Measurements from ENCODE around the gene SCARF2.

The SCARF2 gene

GRCh38 chr22:20431511-20432192, 6.0 kb downstream of the SCARF2 start:
- in situ Hi-C loops (cut with MboI; ENCODE audit: low pct_unique_long_range_greater_than_20kb, low sequenced_read_pairs), result no loop called here
- no peak for DNase-seq

- peak; percentile 26 for DNase-seq
These were observed 6.7 kb downstream of the SCARF2 start for GRCh38 chr22:20430720-20431510.

GRCh38 chr22:20430101-20430719, 7.4 kb downstream of the SCARF2 start:
- no peak for DNase-seq
- in situ Hi-C loops (cut with MboI; ENCODE audit: low pct_unique_long_range_greater_than_20kb, low sequenced_read_pairs), result no loop called here

More at GRCh38 chr22:20430720-20431510, 6.7 kb downstream of the SCARF2 start:
- in situ Hi-C loops (cut with MboI; ENCODE audit: low pct_unique_long_range_greater_than_20kb, low sequenced_read_pairs), result no loop called here

GRCh38 chr22:20429254-20430100, 8.1 kb downstream of the SCARF2 start:
- in situ Hi-C loops (cut with MboI; ENCODE audit: low pct_unique_long_range_greater_than_20kb, low sequenced_read_pairs), result no loop called here
- DNase-seq, result peak; percentile 53

- DNase-seq, result no peak
- in situ Hi-C loops (cut with MboI; ENCODE audit: low pct_unique_long_range_greater_than_20kb, low sequenced_read_pairs), result no loop called here
These were observed 8.9 kb downstream of the SCARF2 start for GRCh38 chr22:20428496-20429253.

- in situ Hi-C loops (cut with MboI; ENCODE audit: low pct_unique_long_range_greater_than_20kb, low sequenced_read_pairs), result no loop called here
- no peak for DNase-seq
These were observed 9.6 kb downstream of the SCARF2 start for GRCh38 chr22:20427945-20428417.

GRCh38 chr22:20427104-20427944, 10.3 kb downstream of the SCARF2 start:
- DNase-seq, result no peak
- in situ Hi-C loops (cut with MboI; ENCODE audit: low pct_unique_long_range_greater_than_20kb, low sequenced_read_pairs), result no loop called here

GRCh38 chr22:20426259-20426615, 11.4 kb downstream of the SCARF2 start:
- DNase-seq, result no peak
- in situ Hi-C loops (cut with MboI; ENCODE audit: low pct_unique_long_range_greater_than_20kb, low sequenced_read_pairs), result no loop called here

- no peak for DNase-seq
- in situ Hi-C loops (cut with MboI; ENCODE audit: low pct_unique_long_range_greater_than_20kb, low sequenced_read_pairs), result no loop called here
These were observed 11.9 kb downstream of the SCARF2 start for GRCh38 chr22:20425566-20426258.

GRCh38 chr22:20424932-20425565, 12.6 kb downstream of the SCARF2 start:
- DNase-seq, result no peak
- in situ Hi-C loops (cut with MboI; ENCODE audit: low pct_unique_long_range_greater_than_20kb, low sequenced_read_pairs), result loop anchor here (25.0 kb wide), 1 partner anchor 337 kb away; the partner anchor contains the start of gene SERPIND1

GRCh38 chr22:20424568-20424931, 13.1 kb downstream of the SCARF2 start:
- in situ Hi-C loops (cut with MboI; ENCODE audit: low pct_unique_long_range_greater_than_20kb, low sequenced_read_pairs), result loop anchor here (25.0 kb wide), 1 partner anchor 338 kb away; the partner anchor contains the start of gene SERPIND1
- DNase-seq, result no peak

- in situ Hi-C loops (cut with MboI; ENCODE audit: low pct_unique_long_range_greater_than_20kb, low sequenced_read_pairs), result loop anchor here (25.0 kb wide), 1 partner anchor 338 kb away; the partner anchor contains the start of gene SERPIND1
- no peak for DNase-seq
These were observed 13.6 kb downstream of the SCARF2 start for GRCh38 chr22:20423906-20424551.

GRCh38 chr22:20423008-20423905, 14.4 kb downstream of the SCARF2 start:
- in situ Hi-C loops (cut with MboI; ENCODE audit: low pct_unique_long_range_greater_than_20kb, low sequenced_read_pairs), result loop anchor here (25.0 kb wide), 1 partner anchor 339 kb away; the partner anchor contains the start of gene SERPIND1
- no peak for DNase-seq

GRCh38 chr22:20422271-20423007, 15.2 kb downstream of the SCARF2 start:
- DNase-seq, result peak; percentile 56
- in situ Hi-C loops (cut with MboI; ENCODE audit: low pct_unique_long_range_greater_than_20kb, low sequenced_read_pairs), result loop anchor here (25.0 kb wide), 1 partner anchor 340 kb away; the partner anchor contains the start of gene SERPIND1
